HG03565 (cell line): ENCODE measurements around the gene STRIT1.
"Not testable (repeated sequence)": the region's sequence is repeated elsewhere in the genome, so short reads cannot be mapped to it uniquely, and the experiment has no call there.

Source experiments
- ATAC-seq: cut with Tn5 transposase; IDR thresholded peaks from one replicate; pipeline ENCODE4 v1.9.1; 2021; ENCODE audit warnings: mild to moderate bottlenecking, moderate library complexity; ENCODE audit not compliant: unreplicated experiment

STRIT1 gene

GRCh38 chr3:155271343-155271613 is 22.2 kb downstream of the STRIT1 start:
- no peak for ATAC-seq

GRCh38 chr3:155270485-155271342 is 22.8 kb downstream of the STRIT1 start:
- ATAC-seq, result no peak

- no peak for ATAC-seq
Observed at GRCh38 chr3:155270063-155270462, 23.4 kb downstream of the STRIT1 start.

GRCh38 chr3:155262855-155263254 is 30.6 kb downstream of the STRIT1 start:
- ATAC-seq, result not testable (repeated sequence)

GRCh38 chr3:155262295-155262694 is 31.2 kb downstream of the STRIT1 start:
- ATAC-seq, result no peak

- no peak for ATAC-seq
Observed at GRCh38 chr3:155254445-155254844, 39.0 kb downstream of the STRIT1 start.

GRCh38 chr3:155252535-155252934 is 40.9 kb downstream of the STRIT1 start:
- ATAC-seq, result no peak

GRCh38 chr3:155252021-155252420 is 41.5 kb downstream of the STRIT1 start:
- ATAC-seq, result no peak

- no peak for ATAC-seq
Observed at GRCh38 chr3:155248531-155249187, 44.8 kb downstream of the STRIT1 start.

- no peak for ATAC-seq
Observed at GRCh38 chr3:155244699-155245098, 48.8 kb downstream of the STRIT1 start.

- ATAC-seq, result no peak
Observed at GRCh38 chr3:155244216-155244615, 49.3 kb downstream of the STRIT1 start.

GRCh38 chr3:155243512-155243921 is 50.0 kb downstream of the STRIT1 start:
- peak; percentile 55 for ATAC-seq

GRCh38 chr3:155242342-155242741 is 51.1 kb downstream of the STRIT1 start:
- no peak for ATAC-seq

GRCh38 chr3:155241579-155241978 is 51.9 kb downstream of the STRIT1 start:
- ATAC-seq, result no peak
